HepG2 (cell line): ENCODE data around the gene KDM8. TPM values are rescaled to one million over a fixed set of nuclear protein-coding genes. Genes with fewer than 3 reads are reported as not detected.

Experiments used
- ARNTL ChIP-seq: sonication (generic); formaldehyde crosslinking; IDR thresholded peaks from 2 replicates; pipeline ENCODE4 v1.4.0; 2020; ENCODE audit warnings: mild to moderate bottlenecking, missing genetic modification reagents
- BORCS8-MEF2B ChIP-seq: sonication (generic); formaldehyde crosslinking; IDR thresholded peaks from 2 replicates; pipeline ENCODE4 v1.8.0; 2022; ENCODE audit warnings: mild to moderate bottlenecking, missing genetic modification reagents
- EED ChIP-seq: sonication (generic); formaldehyde crosslinking; IDR thresholded peaks from 2 replicates; pipeline ENCODE4 v1.5.0; 2020; ENCODE audit warnings: mild to moderate bottlenecking, missing genetic modification reagents
- HMGA1 ChIP-seq: sonication (generic); formaldehyde crosslinking; conservative IDR thresholded peaks from 2 replicates; pipeline ENCODE4 v1.4.0; 2020; ENCODE audit warnings: missing genetic modification reagents
- REPIN1 ChIP-seq: sonication (generic); formaldehyde crosslinking; IDR thresholded peaks from 2 replicates; pipeline ENCODE4 v1.8.0; 2022; ENCODE audit warnings: missing genetic modification reagents, low read depth, mild to moderate bottlenecking, borderline replicate concordance
- ZBTB38 ChIP-seq: sonication (generic); formaldehyde crosslinking; IDR thresholded peaks from 2 replicates; pipeline ENCODE4 v1.5.1; 2020; ENCODE audit warnings: mild to moderate bottlenecking, missing genetic modification reagents
- ZNF839 ChIP-seq: sonication (generic); formaldehyde crosslinking; IDR thresholded peaks from 2 replicates; pipeline ENCODE4 v1.4.0; 2020; ENCODE audit warnings: missing genetic modification reagents, mild to moderate bottlenecking, borderline replicate concordance
- polyA plus RNA-seq, 8 experiments: library from polyadenylated mRNA; depleted of rRNA in 3 of 8; stranded (reverse) in 7 of 8; unstranded in 1 of 8; fragments of >200 nt; fragmentation: Illumina TruSeq in 4 of 8; extraction: Trizol in 4 of 8; gene quantifications; 2 replicates each; pipeline versions ENCODE4 v1.2.1 to v1.2.3, GENCODE V29; 2011 to 2016; ENCODE audit warnings: low read depth in 4 of 8, missing spikeins in 1 of 8, mixed read lengths in 1 of 8; ENCODE audit not compliant: insufficient read depth in 1 of 8
- total RNA-seq, 5 experiments: library from RNA; depleted of rRNA; stranded (reverse); fragments of >200 nt; fragmentation: Illumina TruSeq; extraction: Trizol; gene quantifications; 2 replicates each; pipeline ENCODE4 v1.2.3, GENCODE V29; 2016; ENCODE audit warnings: low read depth in 1 of 5
- TF ChIP-seq, protein P1 (sequence below), 2 experiments: sonication (generic) in 1 of 2; formaldehyde crosslinking in 1 of 2; IDR thresholded peaks; 2 replicates each; pipeline versions ENCODE4 v1.4.0 to v1.6.1; 2016 to 2020; ENCODE audit warnings: borderline replicate concordance in 1 of 2, low read depth in 1 of 2, mild to moderate bottlenecking in 1 of 2, missing genetic modification reagents in 1 of 2
- TF ChIP-seq, protein P2 (sequence below): sonication (generic); formaldehyde crosslinking; IDR thresholded peaks from 2 replicates; pipeline ENCODE4 v1.5.1; 2020; ENCODE audit warnings: mild to moderate bottlenecking, missing genetic modification reagents, borderline replicate concordance
- TF ChIP-seq, protein P3 (sequence below): sonication (generic); formaldehyde crosslinking; IDR thresholded peaks from 2 replicates; pipeline ENCODE4 v1.4.0; 2020; ENCODE audit warnings: mild to moderate bottlenecking, missing genetic modification reagents, borderline replicate concordance
- TF ChIP-seq, protein P4 (sequence below): IDR thresholded peaks from 2 replicates; pipeline ENCODE4 v1.6.1; 2016; ENCODE audit warnings: low read depth

KDM8 gene
- total and polyA plus RNA-seq, 2 of the 13 experiments (the other 11 are each of a cell fraction or from before 2014, with no cell fraction given), result 3.3 to 8.6 TPM

DNA sequence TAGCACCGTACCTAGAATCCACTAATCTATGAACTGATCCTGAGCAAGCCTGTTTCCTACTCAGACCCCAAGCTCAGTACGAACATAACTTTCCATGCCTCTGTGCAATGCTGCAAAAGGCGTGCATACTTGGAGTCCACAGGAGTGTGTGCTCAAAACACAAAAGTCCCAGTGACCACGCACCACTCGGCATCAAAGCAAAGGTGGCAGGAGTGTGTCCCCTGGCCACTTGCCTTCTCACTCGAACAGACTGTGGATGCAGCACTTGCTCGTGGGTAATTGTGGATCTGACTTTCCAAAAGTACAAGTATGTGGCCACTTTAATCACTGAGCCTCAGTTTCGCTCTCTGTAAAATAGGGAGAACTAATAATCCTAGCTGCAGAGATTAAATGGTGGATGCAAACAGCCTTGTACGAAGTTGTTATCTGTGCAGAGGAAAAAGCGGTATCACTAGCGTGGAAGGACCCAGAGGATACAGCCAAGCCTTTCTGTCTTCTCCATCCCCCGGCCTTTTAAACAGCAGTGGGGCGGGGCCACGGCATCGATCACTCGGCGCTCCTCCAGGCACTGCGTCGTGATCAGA is 311 bp upstream of the KDM8 start (continued):
- TF ChIP-seq, protein P1, sequence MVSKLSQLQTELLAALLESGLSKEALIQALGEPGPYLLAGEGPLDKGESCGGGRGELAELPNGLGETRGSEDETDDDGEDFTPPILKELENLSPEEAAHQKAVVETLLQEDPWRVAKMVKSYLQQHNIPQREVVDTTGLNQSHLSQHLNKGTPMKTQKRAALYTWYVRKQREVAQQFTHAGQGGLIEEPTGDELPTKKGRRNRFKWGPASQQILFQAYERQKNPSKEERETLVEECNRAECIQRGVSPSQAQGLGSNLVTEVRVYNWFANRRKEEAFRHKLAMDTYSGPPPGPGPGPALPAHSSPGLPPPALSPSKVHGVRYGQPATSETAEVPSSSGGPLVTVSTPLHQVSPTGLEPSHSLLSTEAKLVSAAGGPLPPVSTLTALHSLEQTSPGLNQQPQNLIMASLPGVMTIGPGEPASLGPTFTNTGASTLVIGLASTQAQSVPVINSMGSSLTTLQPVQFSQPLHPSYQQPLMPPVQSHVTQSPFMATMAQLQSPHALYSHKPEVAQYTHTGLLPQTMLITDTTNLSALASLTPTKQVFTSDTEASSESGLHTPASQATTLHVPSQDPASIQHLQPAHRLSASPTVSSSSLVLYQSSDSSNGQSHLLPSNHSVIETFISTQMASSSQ (IDR thresholded peaks at IDR 0.05; ENCODE audit: low read depth), result peak; percentile 48; the same call in 1 of the 2 replicates
- TF ChIP-seq, protein P1 (CRISPR knock-in tag; IDR thresholded peaks at IDR 0.05; ENCODE audit: borderline replicate concordance), result no peak
- TF ChIP-seq, protein P2, sequence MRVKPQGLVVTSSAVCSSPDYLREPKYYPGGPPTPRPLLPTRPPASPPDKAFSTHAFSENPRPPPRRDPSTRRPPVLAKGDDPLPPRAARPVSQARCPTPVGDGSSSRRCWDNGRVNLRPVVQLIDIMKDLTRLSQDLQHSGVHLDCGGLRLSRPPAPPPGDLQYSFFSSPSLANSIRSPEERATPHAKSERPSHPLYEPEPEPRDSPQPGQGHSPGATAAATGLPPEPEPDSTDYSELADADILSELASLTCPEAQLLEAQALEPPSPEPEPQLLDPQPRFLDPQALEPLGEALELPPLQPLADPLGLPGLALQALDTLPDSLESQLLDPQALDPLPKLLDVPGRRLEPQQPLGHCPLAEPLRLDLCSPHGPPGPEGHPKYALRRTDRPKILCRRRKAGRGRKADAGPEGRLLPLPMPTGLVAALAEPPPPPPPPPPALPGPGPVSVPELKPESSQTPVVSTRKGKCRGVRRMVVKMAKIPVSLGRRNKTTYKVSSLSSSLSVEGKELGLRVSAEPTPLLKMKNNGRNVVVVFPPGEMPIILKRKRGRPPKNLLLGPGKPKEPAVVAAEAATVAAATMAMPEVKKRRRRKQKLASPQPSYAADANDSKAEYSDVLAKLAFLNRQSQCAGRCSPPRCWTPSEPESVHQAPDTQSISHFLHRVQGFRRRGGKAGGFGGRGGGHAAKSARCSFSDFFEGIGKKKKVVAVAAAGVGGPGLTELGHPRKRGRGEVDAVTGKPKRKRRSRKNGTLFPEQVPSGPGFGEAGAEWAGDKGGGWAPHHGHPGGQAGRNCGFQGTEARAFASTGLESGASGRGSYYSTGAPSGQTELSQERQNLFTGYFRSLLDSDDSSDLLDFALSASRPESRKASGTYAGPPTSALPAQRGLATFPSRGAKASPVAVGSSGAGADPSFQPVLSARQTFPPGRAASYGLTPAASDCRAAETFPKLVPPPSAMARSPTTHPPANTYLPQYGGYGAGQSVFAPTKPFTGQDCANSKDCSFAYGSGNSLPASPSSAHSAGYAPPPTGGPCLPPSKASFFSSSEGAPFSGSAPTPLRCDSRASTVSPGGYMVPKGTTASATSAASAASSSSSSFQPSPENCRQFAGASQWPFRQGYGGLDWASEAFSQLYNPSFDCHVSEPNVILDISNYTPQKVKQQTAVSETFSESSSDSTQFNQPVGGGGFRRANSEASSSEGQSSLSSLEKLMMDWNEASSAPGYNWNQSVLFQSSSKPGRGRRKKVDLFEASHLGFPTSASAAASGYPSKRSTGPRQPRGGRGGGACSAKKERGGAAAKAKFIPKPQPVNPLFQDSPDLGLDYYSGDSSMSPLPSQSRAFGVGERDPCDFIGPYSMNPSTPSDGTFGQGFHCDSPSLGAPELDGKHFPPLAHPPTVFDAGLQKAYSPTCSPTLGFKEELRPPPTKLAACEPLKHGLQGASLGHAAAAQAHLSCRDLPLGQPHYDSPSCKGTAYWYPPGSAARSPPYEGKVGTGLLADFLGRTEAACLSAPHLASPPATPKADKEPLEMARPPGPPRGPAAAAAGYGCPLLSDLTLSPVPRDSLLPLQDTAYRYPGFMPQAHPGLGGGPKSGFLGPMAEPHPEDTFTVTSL (CRISPR knock-in tag), result 0 out of 2 replicates have a peak, but pooled peaks have one; percentile 14
- no peak for TF ChIP-seq HMGA1 (CRISPR knock-in tag)
- TF ChIP-seq, protein P3, sequence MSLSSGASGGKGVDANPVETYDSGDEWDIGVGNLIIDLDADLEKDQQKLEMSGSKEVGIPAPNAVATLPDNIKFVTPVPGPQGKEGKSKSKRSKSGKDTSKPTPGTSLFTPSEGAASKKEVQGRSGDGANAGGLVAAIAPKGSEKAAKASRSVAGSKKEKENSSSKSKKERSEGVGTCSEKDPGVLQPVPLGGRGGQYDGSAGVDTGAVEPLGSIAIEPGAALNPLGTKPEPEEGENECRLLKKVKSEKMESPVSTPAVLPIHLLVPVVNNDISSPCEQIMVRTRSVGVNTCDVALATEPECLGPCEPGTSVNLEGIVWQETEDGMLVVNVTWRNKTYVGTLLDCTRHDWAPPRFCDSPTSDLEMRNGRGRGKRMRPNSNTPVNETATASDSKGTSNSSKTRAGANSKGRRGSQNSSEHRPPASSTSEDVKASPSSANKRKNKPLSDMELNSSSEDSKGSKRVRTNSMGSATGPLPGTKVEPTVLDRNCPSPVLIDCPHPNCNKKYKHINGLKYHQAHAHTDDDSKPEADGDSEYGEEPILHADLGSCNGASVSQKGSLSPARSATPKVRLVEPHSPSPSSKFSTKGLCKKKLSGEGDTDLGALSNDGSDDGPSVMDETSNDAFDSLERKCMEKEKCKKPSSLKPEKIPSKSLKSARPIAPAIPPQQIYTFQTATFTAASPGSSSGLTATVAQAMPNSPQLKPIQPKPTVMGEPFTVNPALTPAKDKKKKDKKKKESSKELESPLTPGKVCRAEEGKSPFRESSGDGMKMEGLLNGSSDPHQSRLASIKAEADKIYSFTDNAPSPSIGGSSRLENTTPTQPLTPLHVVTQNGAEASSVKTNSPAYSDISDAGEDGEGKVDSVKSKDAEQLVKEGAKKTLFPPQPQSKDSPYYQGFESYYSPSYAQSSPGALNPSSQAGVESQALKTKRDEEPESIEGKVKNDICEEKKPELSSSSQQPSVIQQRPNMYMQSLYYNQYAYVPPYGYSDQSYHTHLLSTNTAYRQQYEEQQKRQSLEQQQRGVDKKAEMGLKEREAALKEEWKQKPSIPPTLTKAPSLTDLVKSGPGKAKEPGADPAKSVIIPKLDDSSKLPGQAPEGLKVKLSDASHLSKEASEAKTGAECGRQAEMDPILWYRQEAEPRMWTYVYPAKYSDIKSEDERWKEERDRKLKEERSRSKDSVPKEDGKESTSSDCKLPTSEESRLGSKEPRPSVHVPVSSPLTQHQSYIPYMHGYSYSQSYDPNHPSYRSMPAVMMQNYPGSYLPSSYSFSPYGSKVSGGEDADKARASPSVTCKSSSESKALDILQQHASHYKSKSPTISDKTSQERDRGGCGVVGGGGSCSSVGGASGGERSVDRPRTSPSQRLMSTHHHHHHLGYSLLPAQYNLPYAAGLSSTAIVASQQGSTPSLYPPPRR, result 0 out of 2 replicates have a peak, but pooled peaks have one; percentile 79
- TF ChIP-seq ZNF839 (CRISPR knock-in tag), result peak; percentile 9; the same call in 1 of the 2 replicates
- TF ChIP-seq REPIN1, result no peak
- peak; percentile 44; the same call in 1 of the 2 replicates for TF ChIP-seq ARNTL (CRISPR knock-in tag)
- TF ChIP-seq ZBTB38 (CRISPR knock-in tag), result peak; percentile 2; the same call in 1 of the 2 replicates
- TF ChIP-seq, protein P4, sequence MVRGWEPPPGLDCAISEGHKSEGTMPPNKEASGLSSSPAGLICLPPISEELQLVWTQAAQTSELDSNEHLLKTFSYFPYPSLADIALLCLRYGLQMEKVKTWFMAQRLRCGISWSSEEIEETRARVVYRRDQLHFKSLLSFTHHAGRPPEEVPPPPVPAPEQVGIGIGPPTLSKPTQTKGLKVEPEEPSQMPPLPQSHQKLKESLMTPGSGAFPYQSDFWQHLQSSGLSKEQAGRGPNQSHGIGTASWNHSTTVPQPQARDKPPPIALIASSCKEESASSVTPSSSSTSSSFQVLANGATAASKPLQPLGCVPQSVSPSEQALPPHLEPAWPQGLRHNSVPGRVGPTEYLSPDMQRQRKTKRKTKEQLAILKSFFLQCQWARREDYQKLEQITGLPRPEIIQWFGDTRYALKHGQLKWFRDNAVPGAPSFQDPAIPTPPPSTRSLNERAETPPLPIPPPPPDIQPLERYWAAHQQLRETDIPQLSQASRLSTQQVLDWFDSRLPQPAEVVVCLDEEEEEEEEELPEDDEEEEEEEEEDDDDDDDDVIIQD (CRISPR knock-in tag), result peak; percentile 91; the same call in 1 of the 2 replicates
- TF ChIP-seq BORCS8-MEF2B (CRISPR knock-in tag), result peak; percentile 86; the same call in 1 of the 2 replicates
- TF ChIP-seq EED (CRISPR knock-in tag), result no peak; the same call in 1 of the 2 replicates
